Stomach (tissue), 9 donors: ENCODE measurements around the gene ADARB2. TPM values are rescaled to one million over a fixed set of nuclear protein-coding genes. Genes with fewer than 3 reads are reported as not detected.

ENCODE experiments used
- DNase-seq, 2 donors: peaks; one replicate each; pipeline versions ENCODE4 v3.0.0 to v3.0.0-alpha.2; 2013 to 2019
- H3K27ac ChIP-seq, 5 donors: fragments of 200-600 bp in 4 of 5; sonication (generic) in 4 of 5; one replicate each; pipeline ENCODE4 v1.5.1; 2013 to 2019; ENCODE audit warnings: mild to moderate bottlenecking in 1 of 5, moderate library complexity in 1 of 5
- H3K27me3 ChIP-seq, 3 donors: fragments of 200-600 bp; sonication (generic); one replicate each; pipeline ENCODE4 v1.5.1; 2017 to 2019; ENCODE audit warnings: mixed run types in 1 of 3
- H3K36me3 ChIP-seq, 4 donors: fragments of 200-600 bp; sonication (generic); 1 replicate in 3 of 4; 2 replicates in 1 of 4; pipeline ENCODE4 v1.5.1; 2016 to 2019
- H3K4me1 ChIP-seq, 4 donors: fragments of 200-600 bp; sonication (generic); one replicate each; pipeline ENCODE4 v1.5.1; 2016 to 2019
- H3K4me3 ChIP-seq, 4 donors: fragments of 200-600 bp; sonication (generic) in 3 of 4; one replicate each; pipeline ENCODE4 v1.5.1; 2016 to 2019; ENCODE audit warnings: mild to moderate bottlenecking in 1 of 4
- H3K9me3 ChIP-seq, 4 donors: fragments of 200-600 bp; sonication (generic); one replicate each; pipeline ENCODE4 v1.5.1; 2016 to 2019
- CTCF ChIP-seq, 7 experiments: fragments of 450-650 bp in 4 of 7; fragments of 200-600 bp in 3 of 7; sonication (generic) in 3 of 7; IDR thresholded peaks; one replicate each; pipeline ENCODE4 v1.5.1; 2016 to 2019; ENCODE audit warnings: antibody characterized with exemption in 7 of 7, control low read depth in 2 of 7, mild to moderate bottlenecking in 1 of 7
- EP300 ChIP-seq: sonication (generic); formaldehyde crosslinking; IDR thresholded peaks from one replicate; pipeline ENCODE4 v1.6.1; 2017; ENCODE audit warnings: antibody characterized with exemption
- POLR2A ChIP-seq, 4 donors: fragments of 450-650 bp; IDR thresholded peaks; one replicate each; pipeline ENCODE4 v1.6.1; 2016; ENCODE audit warnings: antibody characterized with exemption in 4 of 4, control low read depth in 2 of 4, mild to moderate bottlenecking in 1 of 4, moderate library complexity in 1 of 4
- POLR2AphosphoS5 ChIP-seq, 3 donors: sonication (generic); formaldehyde crosslinking; IDR thresholded peaks; one replicate each; pipeline ENCODE4 v1.6.1; 2016; ENCODE audit warnings: antibody characterized with exemption in 3 of 3
- WGBS, 5 donors: extraction: QIAGEN DNeasy Blood & Tissue Kit in 3 of 5; methylation state at CpG; one replicate each; pipeline versions ENCODE4 v1.1.5 to v1.1.7; 2013 to 2018; 5-methylcytosine and 5-hydroxymethylcytosine counted together
- intact Hi-C: fragments of 100-400 bp; cut with DNase I; formaldehyde crosslinking; loops from one replicate; pipeline ENCODE4 v1.15.1; 2023; ENCODE audit warnings: low total_unique reads
- polyA plus RNA-seq, 3 donors: library from polyadenylated mRNA; stranded (reverse); fragments of 200-250 nt; gene quantifications; one replicate each; pipeline ENCODE4 v1.2.3, GENCODE V29; 2013
- total RNA-seq, 5 donors: library from RNA; depleted of rRNA; stranded (reverse); fragments of >200 nt; gene quantifications; one replicate each; pipeline versions ENCODE4 v1.1.0 to v1.2.3, GENCODE V29; 2014 to 2016
- donor health status: healthy with polysubstance abuse.
- donor health status: Bipolar disorder and iron deficiency.
- donor health status: healthy.

Gene ADARB2
- total and polyA plus RNA-seq, 8 donors: 0.55 to 4.1 (median 1.4) TPM; not detected in 1

GRCh38 chr10:1171586-1171985 lies 565.7 kb downstream of the ADARB2 start:
- H3K27ac ChIP-seq: no peak overlapping the region
- intact Hi-C loops: no loop called here
- 82 to 92% (median 89%) methylated on average over 9 of the region's 9 CpGs for WGBS, 5 donors
- H3K9me3 ChIP-seq: no peaks in the 10 kb centered on the region
- H3K4me1 ChIP-seq: no peaks in the 10 kb centered on the region
- peaks cover 0 to 23% (median 0%) of the 10 kb centered on the region in 3 donors for H3K27me3 ChIP-seq
- no peak for TF ChIP-seq POLR2A (IDR thresholded peaks at IDR 0.05)
- no peak overlapping the region for H3K4me3 ChIP-seq
- no peaks in the 10 kb centered on the region for H3K36me3 ChIP-seq
- DNase-seq: no peak

GRCh38 chr10:1171182-1171581 lies 566.1 kb downstream of the ADARB2 start:
- no peak for TF ChIP-seq POLR2A (IDR thresholded peaks at IDR 0.05)
- TF ChIP-seq EP300: no peak
- TF ChIP-seq CTCF (IDR thresholded peaks at IDR 0.05): no peak
- no peak for TF ChIP-seq POLR2AphosphoS5 (IDR thresholded peaks at IDR 0.05)
- H3K36me3 ChIP-seq: no peaks in the 10 kb centered on the region
- peaks cover 0 to 27% (median 4%) of the 10 kb centered on the region in 3 donors for H3K27me3 ChIP-seq
- DNase-seq: no peak
- no peaks in the 10 kb centered on the region for H3K9me3 ChIP-seq
- intact Hi-C loops: no loop called here
- no peak overlapping the region for H3K27ac ChIP-seq
- no peak overlapping the region for H3K4me3 ChIP-seq
- no peaks in the 10 kb centered on the region for H3K4me1 ChIP-seq
- WGBS, 5 donors: 84 to 88% (median 87%) methylated on average over 3 to 4 of the region's 4 CpGs

GRCh38 chr10:1170867-1171180 lies 566.5 kb downstream of the ADARB2 start:
- 86 to 93% (median 92%) methylated on average over 11 to 13 of the region's 13 CpGs for WGBS, 5 donors
- no peak for DNase-seq
- Histone ChIP-seq H3K36me3 (no peaks in the 10 kb centered on the region), H3K27me3 (peaks cover 0 to 31% (median 4%) of the 10 kb centered on the region in 3 donors), H3K9me3 (no peaks in the 10 kb centered on the region), H3K27ac (no peak overlapping the region), H3K4me1 (no peaks in the 10 kb centered on the region), H3K4me3 (no peak overlapping the region)
- TF ChIP-seq CTCF (IDR thresholded peaks at IDR 0.05) (no peak), POLR2AphosphoS5 (IDR thresholded peaks at IDR 0.05) (no peak), EP300 (no peak), POLR2A (IDR thresholded peaks at IDR 0.05) (no peak)
- intact Hi-C loops: no loop called here

GRCh38 chr10:1169981-1170866 lies 567.1 kb downstream of the ADARB2 start:
- TF ChIP-seq POLR2AphosphoS5 (IDR thresholded peaks at IDR 0.05): no peak
- TF ChIP-seq POLR2A (IDR thresholded peaks at IDR 0.05): no peak
- TF ChIP-seq CTCF (IDR thresholded peaks at IDR 0.05): no peak
- no peak for TF ChIP-seq EP300
- no peak for DNase-seq
- intact Hi-C loops: no loop called here
- Histone ChIP-seq H3K27ac (no peak overlapping the region), H3K9me3 (no peaks in the 10 kb centered on the region), H3K4me1 (no peaks in the 10 kb centered on the region), H3K4me3 (no peak overlapping the region), H3K27me3 (peaks cover 0 to 31% (median 4%) of the 10 kb centered on the region in 3 donors), H3K36me3 (no peaks in the 10 kb centered on the region)
- 59 to 68% (median 67%) methylated on average over 22 of the region's 22 CpGs for WGBS, 5 donors
